ENCODE measurements around the gene LONRF2. TPM values are rescaled to one million over a fixed set of nuclear protein-coding genes. Genes with fewer than 3 reads are reported as not detected.

Gene LONRF2
- total RNA-seq, 4 donors from 2014 or later, result 0.38 to 2.6 (median 1.1) TPM

- DNase-seq (ENCODE audit: low spot score in 2 of 2), result peak in 1 of 2 donors; percentile 34
- intact Hi-C loops (cut with DNase I; ENCODE audit: low total_unique reads), result no loop called here
- no peak overlapping the region for H3K4me3 ChIP-seq (ENCODE audit: low read depth, poor library complexity, severe bottlenecking)
- TF ChIP-seq, protein P1, sequence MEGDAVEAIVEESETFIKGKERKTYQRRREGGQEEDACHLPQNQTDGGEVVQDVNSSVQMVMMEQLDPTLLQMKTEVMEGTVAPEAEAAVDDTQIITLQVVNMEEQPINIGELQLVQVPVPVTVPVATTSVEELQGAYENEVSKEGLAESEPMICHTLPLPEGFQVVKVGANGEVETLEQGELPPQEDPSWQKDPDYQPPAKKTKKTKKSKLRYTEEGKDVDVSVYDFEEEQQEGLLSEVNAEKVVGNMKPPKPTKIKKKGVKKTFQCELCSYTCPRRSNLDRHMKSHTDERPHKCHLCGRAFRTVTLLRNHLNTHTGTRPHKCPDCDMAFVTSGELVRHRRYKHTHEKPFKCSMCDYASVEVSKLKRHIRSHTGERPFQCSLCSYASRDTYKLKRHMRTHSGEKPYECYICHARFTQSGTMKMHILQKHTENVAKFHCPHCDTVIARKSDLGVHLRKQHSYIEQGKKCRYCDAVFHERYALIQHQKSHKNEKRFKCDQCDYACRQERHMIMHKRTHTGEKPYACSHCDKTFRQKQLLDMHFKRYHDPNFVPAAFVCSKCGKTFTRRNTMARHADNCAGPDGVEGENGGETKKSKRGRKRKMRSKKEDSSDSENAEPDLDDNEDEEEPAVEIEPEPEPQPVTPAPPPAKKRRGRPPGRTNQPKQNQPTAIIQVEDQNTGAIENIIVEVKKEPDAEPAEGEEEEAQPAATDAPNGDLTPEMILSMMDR (IDR thresholded peaks at IDR 0.05), result no peak
- TF ChIP-seq POLR2A (IDR thresholded peaks at IDR 0.05), result no peak
- 95 to 96% methylated on average over 12 of the region's 12 CpGs for WGBS, 2 donors
These were observed 44.6 kb downstream of the LONRF2 start for GRCh38 chr2:100277540-100278207.

- no peak overlapping the region for H3K4me3 ChIP-seq (ENCODE audit: low read depth, poor library complexity, severe bottlenecking)
- no peak for TF ChIP-seq POLR2A (IDR thresholded peaks at IDR 0.05)
- TF ChIP-seq, protein P1 (IDR thresholded peaks at IDR 0.05), result no peak
- intact Hi-C loops (cut with DNase I; ENCODE audit: low total_unique reads), result no loop called here
- 71 to 72% methylated on average over 4 of the region's 4 CpGs for WGBS, 2 donors
- peak in 1 of 2 donors; percentile 29 for DNase-seq (ENCODE audit: low spot score in 2 of 2)
These were observed 45.6 kb downstream of the LONRF2 start for GRCh38 chr2:100276716-100277115.

GRCh38 chr2:100275200-100275589, 47.1 kb downstream of the LONRF2 start:
- no peak overlapping the region for H3K4me3 ChIP-seq (ENCODE audit: low read depth, poor library complexity, severe bottlenecking)
- peak in 1 of 2 donors; percentile 68 for DNase-seq (ENCODE audit: low spot score in 2 of 2)
- 82 to 86% methylated on average over 10 of the region's 10 CpGs for WGBS, 2 donors
- intact Hi-C loops (cut with DNase I; ENCODE audit: low total_unique reads), result no loop called here
- no peak for TF ChIP-seq POLR2A (IDR thresholded peaks at IDR 0.05)
- TF ChIP-seq, protein P1 (IDR thresholded peaks at IDR 0.05), result no peak

GRCh38 chr2:100274566-100275199, 47.6 kb downstream of the LONRF2 start:
- DNase-seq (ENCODE audit: low spot score in 2 of 2), result peak in 1 of 2 donors; percentile 74
- intact Hi-C loops (cut with DNase I; ENCODE audit: low total_unique reads), result no loop called here
- H3K4me3 ChIP-seq (ENCODE audit: low read depth, poor library complexity, severe bottlenecking), result no peak overlapping the region
- 91 to 93% methylated on average over 17 of the region's 17 CpGs for WGBS, 2 donors
- TF ChIP-seq, protein P1 (IDR thresholded peaks at IDR 0.05), result no peak
- TF ChIP-seq POLR2A (IDR thresholded peaks at IDR 0.05), result no peak

DNA sequence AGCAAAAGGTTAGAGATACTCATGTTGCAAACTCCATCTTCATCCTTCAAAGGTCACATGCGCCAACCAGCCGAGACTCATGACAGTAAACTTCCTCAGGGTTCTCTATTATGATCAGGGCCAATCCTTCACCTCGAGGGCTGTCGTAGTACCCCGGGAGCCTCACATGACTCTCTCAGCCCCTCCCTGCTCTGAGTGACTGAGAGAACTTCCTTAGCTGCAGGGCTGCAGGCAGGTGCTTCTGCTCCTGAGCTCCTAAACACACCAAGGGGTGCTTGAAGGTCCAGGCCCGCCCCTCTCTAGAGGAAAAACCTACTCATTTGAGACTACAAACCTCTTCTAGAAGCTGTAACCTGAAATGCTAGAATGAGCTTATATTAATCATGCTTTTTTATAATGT, 48.2 kb downstream of the LONRF2 start:
- peak in 1 of 2 donors; percentile 61 for DNase-seq (ENCODE audit: low spot score in 2 of 2)
- intact Hi-C loops (cut with DNase I; ENCODE audit: low total_unique reads), result no loop called here
- TF ChIP-seq POLR2A (IDR thresholded peaks at IDR 0.05), result no peak
- TF ChIP-seq, protein P1 (IDR thresholded peaks at IDR 0.05), result no peak
- WGBS, 2 donors, result 49 to 56% methylated on average over 6 of the region's 6 CpGs
- H3K4me3 ChIP-seq (ENCODE audit: low read depth, poor library complexity, severe bottlenecking), result no peak overlapping the region
